ENCODE results near the gene PTX4. TPM values are rescaled to one million over a fixed set of nuclear protein-coding genes. Genes with fewer than 3 reads are reported as not detected.

PTX4 gene
- total and polyA plus RNA-seq, 2 donors (not counting 3 experiments of a cell fraction or from before 2014, with no cell fraction given): 0.31 TPM; not detected in 1

GRCh38 chr16:1477033-1477432 lies 11.7 kb downstream of the PTX4 start:
- Histone ChIP-seq H3K9me3 (replicated peaks; ENCODE audit: control insufficient read depth, insufficient read depth, low read length) (no peaks in the 10 kb centered on the region), H3K27ac (ENCODE audit: insufficient read depth, low read depth, low read length) (no peak overlapping the region), H3K4me1 (ENCODE audit: control insufficient read depth, extremely low read depth, insufficient read depth, low read length) (peaks cover 5% of the 10 kb centered on the region), H3K4me3 (replicated peaks in 1 of 3; ENCODE audit: insufficient read depth in 1 of 3, low read depth in 1 of 3, low read length in 3 of 3) (no peak overlapping the region), H3K9me1 (replicated peaks; ENCODE audit: control insufficient read depth, extremely low read depth, insufficient read depth, low read length) (no peaks in the 10 kb centered on the region), H3K9ac (replicated peaks; ENCODE audit: extremely low read depth, insufficient read depth, low read length) (no peak overlapping the region), H3K27me3 (ENCODE audit: control insufficient read depth in 2 of 2, insufficient read depth in 2 of 2, low read length in 2 of 2) (no peaks in the 10 kb centered on the region), H3K4me2 (ENCODE audit: insufficient read depth, low read length) (no peak overlapping the region), H3K36me3 (ENCODE audit: control insufficient read depth in 2 of 2, extremely low read depth in 1 of 2, insufficient read depth in 2 of 2, low read length in 2 of 2) (no peaks in the 10 kb centered on the region), H4K20me1 (replicated peaks; ENCODE audit: control insufficient read depth, extremely low read depth, insufficient read depth, low read length) (no peaks in the 10 kb centered on the region), H2AFZ (ENCODE audit: low read depth, low read length) (no peak overlapping the region), H3K79me2 (ENCODE audit: control insufficient read depth, insufficient read depth, low read length) (peaks cover 10% of the 10 kb centered on the region)
- ChIA-PET CTCF (no interaction called here), POLR2A (no interaction called here)
- DNase-seq (ENCODE audit: low read depth, low spot score): no peak
- intact Hi-C loops (cut with micrococcal nuclease): no loop called here
- dilution Hi-C loops (cut with MboI; ENCODE audit: extremely low pct_ligation_motif_present, low sequenced_read_pairs): no loop called here
- no TSS peak for BruUV-seq (replicated peaks)
- TF ChIP-seq MAX (IDR thresholded peaks at IDR 0.05; ENCODE audit: insufficient read depth, insufficient read length) (no peak), FOS (IDR thresholded peaks at IDR 0.05; ENCODE audit: borderline replicate concordance, insufficient read depth, low read length) (no peak), CTCF (IDR thresholded peaks at IDR 0.05; ENCODE audit: extremely low read depth in 1 of 2, insufficient read depth in 1 of 2, low read depth in 1 of 2, low read length in 2 of 2) (no peak), POLR2A (IDR thresholded peaks at IDR 0.05; ENCODE audit: low read depth, low read length) (no peak), POLR2AphosphoS5 (IDR thresholded peaks at IDR 0.05; ENCODE audit: insufficient read depth, low read depth, low read length) (no peak), GATA2 (IDR thresholded peaks at IDR 0.05; ENCODE audit: insufficient read depth, insufficient read length, low read depth, low read length) (no peak), EZH2 (IDR thresholded peaks at IDR 0.05; ENCODE audit: borderline replicate concordance, low read depth, low read length, severe bottlenecking) (no peak), MYC (IDR thresholded peaks at IDR 0.05; ENCODE audit: low read depth, low read length) (no peak), JUN (IDR thresholded peaks at IDR 0.05; ENCODE audit: borderline replicate concordance, insufficient read depth, insufficient read length, low read depth) (no peak)
- no peak for FAIRE-seq

Measured in endothelial cell of umbilical vein (primary cell).